HK-2 (cell line): ENCODE results near the gene TTC6.

Source experiments
- DNase-seq: peaks from one replicate; pipeline ENCODE4 v3.0.0-alpha.2; 2018; ENCODE audit not compliant: unreplicated experiment

Gene TTC6

GRCh38 chr14:37625597-37626595, 30.5 kb downstream of the TTC6 start:
- DNase-seq: no peak

- no peak for DNase-seq
Measured at GRCh38 chr14:37637341-37637740, 41.9 kb downstream of the TTC6 start.

- no peak for DNase-seq
Measured at GRCh38 chr14:37638599-37638998, 43.2 kb downstream of the TTC6 start.

- no peak for DNase-seq
Measured at GRCh38 chr14:37641117-37641516, 45.7 kb downstream of the TTC6 start.

GRCh38 chr14:37642125-37642524, 46.7 kb downstream of the TTC6 start:
- DNase-seq: no peak

- no peak for DNase-seq
Measured at GRCh38 chr14:37643701-37644100, 48.3 kb downstream of the TTC6 start.
